K562 (cell line): Measurements from ENCODE around the gene FOSL2. TPM values are rescaled to one million over a fixed set of nuclear protein-coding genes. Genes with fewer than 3 reads are reported as not detected.

Experiments used
- C11orf30 ChIP-seq: fragments of 450-650 bp; IDR thresholded peaks from 2 replicates; pipeline ENCODE4 v1.6.1; 2016; ENCODE audit warnings: low read depth, mild to moderate bottlenecking
- CREM ChIP-seq: IDR thresholded peaks from 2 replicates; pipeline ENCODE4 v1.6.1; 2014; ENCODE audit warnings: antibody characterized with exemption, low read depth
- ZNF41 ChIP-seq: fragments of 250-450 bp; sonication (Bioruptor Pico); conservative IDR thresholded peaks from 2 replicates; pipeline ENCODE4 v1.4.0; 2020; ENCODE audit warnings: mild to moderate bottlenecking
- polyA plus RNA-seq, 8 experiments: library from polyadenylated mRNA; depleted of rRNA in 4 of 8; stranded (reverse) in 5 of 8; unstranded in 3 of 8; fragments of >200 nt; fragmentation: Nextera tagmentation in 2 of 8; fragmentation: Illumina TruSeq in 1 of 8; extraction: Ambion mirVana in 2 of 8; extraction: Trizol in 1 of 8; gene quantifications; 2 replicates each; pipeline versions ENCODE4 v1.2.1 to v1.2.3, GENCODE V29; 2011 to 2014; ENCODE audit warnings: inconsistent platforms in 1 of 8, missing spikeins in 1 of 8
- total RNA-seq, 7 experiments: library from RNA; depleted of rRNA in 6 of 7; stranded (reverse); fragments of >200 nt in 6 of 7; fragmentation: Illumina TruSeq in 2 of 7; extraction: Trizol in 2 of 7; gene quantifications; 2 replicates each; pipeline versions ENCODE4 v1.2.1 to v1.2.3, GENCODE V29; 2011 to 2021; ENCODE audit warnings: low replicate concordance in 1 of 7
- TF ChIP-seq, protein P1 (sequence below): fragments of 200-600 bp; sonication (generic); IDR thresholded peaks from one replicate; pipeline ENCODE4 v1.6.1; 2012; ENCODE audit warnings: mild to moderate bottlenecking, low read depth, low read length, inconsistent platforms

Gene FOSL2
- total and polyA plus RNA-seq, 9 of the 15 experiments (the other 6 are each of a cell fraction or from before 2014, with no cell fraction given): 0.04 to 2.9 (median 0.80) TPM

GRCh38 chr2:28351621-28352020 is 41.0 kb upstream of the FOSL2 start (continued):
- TF ChIP-seq, protein P1, sequence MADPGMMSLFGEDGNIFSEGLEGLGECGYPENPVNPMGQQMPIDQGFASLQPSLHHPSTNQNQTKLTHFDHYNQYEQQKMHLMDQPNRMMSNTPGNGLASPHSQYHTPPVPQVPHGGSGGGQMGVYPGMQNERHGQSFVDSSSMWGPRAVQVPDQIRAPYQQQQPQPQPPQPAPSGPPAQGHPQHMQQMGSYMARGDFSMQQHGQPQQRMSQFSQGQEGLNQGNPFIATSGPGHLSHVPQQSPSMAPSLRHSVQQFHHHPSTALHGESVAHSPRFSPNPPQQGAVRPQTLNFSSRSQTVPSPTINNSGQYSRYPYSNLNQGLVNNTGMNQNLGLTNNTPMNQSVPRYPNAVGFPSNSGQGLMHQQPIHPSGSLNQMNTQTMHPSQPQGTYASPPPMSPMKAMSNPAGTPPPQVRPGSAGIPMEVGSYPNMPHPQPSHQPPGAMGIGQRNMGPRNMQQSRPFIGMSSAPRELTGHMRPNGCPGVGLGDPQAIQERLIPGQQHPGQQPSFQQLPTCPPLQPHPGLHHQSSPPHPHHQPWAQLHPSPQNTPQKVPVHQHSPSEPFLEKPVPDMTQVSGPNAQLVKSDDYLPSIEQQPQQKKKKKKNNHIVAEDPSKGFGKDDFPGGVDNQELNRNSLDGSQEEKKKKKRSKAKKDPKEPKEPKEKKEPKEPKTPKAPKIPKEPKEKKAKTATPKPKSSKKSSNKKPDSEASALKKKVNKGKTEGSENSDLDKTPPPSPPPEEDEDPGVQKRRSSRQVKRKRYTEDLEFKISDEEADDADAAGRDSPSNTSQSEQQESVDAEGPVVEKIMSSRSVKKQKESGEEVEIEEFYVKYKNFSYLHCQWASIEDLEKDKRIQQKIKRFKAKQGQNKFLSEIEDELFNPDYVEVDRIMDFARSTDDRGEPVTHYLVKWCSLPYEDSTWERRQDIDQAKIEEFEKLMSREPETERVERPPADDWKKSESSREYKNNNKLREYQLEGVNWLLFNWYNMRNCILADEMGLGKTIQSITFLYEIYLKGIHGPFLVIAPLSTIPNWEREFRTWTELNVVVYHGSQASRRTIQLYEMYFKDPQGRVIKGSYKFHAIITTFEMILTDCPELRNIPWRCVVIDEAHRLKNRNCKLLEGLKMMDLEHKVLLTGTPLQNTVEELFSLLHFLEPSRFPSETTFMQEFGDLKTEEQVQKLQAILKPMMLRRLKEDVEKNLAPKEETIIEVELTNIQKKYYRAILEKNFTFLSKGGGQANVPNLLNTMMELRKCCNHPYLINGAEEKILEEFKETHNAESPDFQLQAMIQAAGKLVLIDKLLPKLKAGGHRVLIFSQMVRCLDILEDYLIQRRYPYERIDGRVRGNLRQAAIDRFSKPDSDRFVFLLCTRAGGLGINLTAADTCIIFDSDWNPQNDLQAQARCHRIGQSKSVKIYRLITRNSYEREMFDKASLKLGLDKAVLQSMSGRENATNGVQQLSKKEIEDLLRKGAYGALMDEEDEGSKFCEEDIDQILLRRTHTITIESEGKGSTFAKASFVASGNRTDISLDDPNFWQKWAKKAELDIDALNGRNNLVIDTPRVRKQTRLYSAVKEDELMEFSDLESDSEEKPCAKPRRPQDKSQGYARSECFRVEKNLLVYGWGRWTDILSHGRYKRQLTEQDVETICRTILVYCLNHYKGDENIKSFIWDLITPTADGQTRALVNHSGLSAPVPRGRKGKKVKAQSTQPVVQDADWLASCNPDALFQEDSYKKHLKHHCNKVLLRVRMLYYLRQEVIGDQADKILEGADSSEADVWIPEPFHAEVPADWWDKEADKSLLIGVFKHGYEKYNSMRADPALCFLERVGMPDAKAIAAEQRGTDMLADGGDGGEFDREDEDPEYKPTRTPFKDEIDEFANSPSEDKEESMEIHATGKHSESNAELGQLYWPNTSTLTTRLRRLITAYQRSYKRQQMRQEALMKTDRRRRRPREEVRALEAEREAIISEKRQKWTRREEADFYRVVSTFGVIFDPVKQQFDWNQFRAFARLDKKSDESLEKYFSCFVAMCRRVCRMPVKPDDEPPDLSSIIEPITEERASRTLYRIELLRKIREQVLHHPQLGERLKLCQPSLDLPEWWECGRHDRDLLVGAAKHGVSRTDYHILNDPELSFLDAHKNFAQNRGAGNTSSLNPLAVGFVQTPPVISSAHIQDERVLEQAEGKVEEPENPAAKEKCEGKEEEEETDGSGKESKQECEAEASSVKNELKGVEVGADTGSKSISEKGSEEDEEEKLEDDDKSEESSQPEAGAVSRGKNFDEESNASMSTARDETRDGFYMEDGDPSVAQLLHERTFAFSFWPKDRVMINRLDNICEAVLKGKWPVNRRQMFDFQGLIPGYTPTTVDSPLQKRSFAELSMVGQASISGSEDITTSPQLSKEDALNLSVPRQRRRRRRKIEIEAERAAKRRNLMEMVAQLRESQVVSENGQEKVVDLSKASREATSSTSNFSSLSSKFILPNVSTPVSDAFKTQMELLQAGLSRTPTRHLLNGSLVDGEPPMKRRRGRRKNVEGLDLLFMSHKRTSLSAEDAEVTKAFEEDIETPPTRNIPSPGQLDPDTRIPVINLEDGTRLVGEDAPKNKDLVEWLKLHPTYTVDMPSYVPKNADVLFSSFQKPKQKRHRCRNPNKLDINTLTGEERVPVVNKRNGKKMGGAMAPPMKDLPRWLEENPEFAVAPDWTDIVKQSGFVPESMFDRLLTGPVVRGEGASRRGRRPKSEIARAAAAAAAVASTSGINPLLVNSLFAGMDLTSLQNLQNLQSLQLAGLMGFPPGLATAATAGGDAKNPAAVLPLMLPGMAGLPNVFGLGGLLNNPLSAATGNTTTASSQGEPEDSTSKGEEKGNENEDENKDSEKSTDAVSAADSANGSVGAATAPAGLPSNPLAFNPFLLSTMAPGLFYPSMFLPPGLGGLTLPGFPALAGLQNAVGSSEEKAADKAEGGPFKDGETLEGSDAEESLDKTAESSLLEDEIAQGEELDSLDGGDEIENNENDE: no peak
- TF ChIP-seq ZNF41 (CRISPR knock-in tag) (no peak), C11orf30 (no peak), CREM (no peak)
